HG03439 (cell line): ENCODE data around the gene RNF34.
A peak's percentile ranks its signal among the peaks of the same experiment; 100 is the strongest.
"Not testable (repeated sequence)": the region's sequence is repeated elsewhere in the genome, so short reads cannot be mapped to it uniquely, and the experiment has no call there.

ENCODE experiments used
- ATAC-seq: cut with Tn5 transposase; IDR thresholded peaks from one replicate; pipeline ENCODE4 v1.9.1; 2021; ENCODE audit warnings: mild to moderate bottlenecking, moderate library complexity; ENCODE audit not compliant: unreplicated experiment

The RNF34 gene

DNA sequence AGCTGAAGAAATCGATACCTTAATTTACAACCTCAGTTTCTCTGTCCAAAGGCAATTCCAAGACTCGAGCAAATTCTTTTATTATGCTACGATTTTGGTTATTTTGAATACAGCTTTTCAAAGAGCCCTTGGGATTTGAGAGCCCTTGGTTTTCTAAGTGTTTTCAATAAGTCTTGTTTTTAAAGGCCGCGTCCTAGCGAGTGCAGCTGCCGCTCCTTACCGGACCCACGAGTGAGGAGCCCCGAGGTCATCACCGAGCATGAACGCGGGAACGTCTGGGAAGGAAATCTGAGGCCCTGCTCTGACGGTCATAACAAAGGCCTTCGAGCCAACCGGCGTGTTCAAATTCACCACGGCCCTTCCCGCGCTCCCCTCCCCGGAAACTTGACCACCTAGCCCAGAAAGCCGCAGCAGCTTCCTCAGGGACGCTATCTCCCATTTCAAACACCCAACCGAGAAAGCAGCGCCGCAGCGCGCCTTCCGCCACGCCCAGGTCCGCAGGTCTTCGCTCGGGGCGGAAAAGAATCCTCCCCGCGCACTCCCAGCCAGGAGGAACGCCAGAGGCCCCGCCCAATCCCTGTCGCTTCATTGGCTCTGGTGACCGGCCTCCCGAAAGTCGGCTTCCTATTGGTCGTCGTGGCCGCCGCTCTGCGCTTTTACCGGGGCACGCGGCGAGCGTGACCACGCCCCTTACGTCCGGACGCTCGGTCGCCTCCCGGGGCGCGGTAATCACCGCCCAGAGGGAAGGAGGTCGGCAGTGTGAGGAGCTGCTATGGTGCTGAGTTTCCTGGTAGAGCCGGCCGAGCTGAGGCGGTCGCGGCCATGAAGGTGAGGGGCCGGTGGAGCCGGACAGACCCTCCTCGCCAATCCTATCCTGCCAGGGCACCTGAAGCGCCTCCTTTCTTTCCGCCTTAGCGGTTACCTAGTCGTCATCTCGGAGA is at the start of gene RNF34:
RNF34 (plus strand) TSS at position 728 of the 941 bp plus-strand sequence; CDS start at position 823, 95 bp downstream.
- peak; percentile 94 for ATAC-seq

DNA sequence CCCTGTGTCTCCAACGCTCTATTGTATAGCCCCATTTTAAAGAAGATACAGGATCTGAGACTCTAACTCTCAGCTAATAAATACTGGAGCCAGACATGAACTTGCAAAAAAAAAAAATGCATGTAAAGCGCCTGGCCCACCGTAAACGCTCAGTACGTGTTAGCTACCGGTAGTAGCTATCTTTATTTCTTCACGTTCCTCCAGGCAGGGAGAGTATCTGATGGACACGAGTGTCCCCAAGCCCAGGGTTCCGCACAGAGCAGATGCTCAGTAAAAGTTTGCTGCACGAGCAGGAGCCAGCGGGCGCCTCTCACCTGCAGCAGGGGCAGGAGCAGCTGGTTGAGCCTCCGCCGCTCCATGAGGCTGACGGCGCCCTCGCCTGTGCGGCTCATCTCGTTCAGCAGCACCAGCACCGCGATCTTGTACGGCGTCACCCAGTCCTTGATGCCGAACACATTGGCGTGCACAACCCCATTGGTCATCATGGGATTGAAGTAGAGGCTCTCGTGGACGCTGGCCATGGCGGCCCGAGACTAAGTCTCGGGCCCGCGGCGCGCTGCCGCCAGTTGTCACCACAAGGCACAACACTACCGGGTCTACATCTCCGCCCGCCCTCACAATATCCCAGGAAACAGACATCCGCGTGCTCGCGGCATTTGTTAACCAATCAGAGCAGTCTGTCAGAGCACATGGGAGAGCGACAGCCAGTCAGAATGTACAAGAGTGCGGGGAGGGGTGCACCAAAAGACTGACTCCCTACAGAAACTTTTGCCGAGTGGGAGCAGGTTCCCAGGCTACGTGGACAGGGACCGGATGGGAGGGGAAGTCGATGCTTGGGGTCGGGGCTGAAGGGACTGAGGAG is 47.9 kb upstream of the RNF34 start, which contains the start of gene ANAPC5:
ANAPC5 (minus strand) TSS at position 592 of the 862 bp plus-strand sequence; CDS start at position 521, 71 bp downstream.
- peak; percentile 96 for ATAC-seq

- no peak for ATAC-seq
These were observed 47.3 kb upstream of the RNF34 start for GRCh38 chr12:121352682-121353018.

DNA sequence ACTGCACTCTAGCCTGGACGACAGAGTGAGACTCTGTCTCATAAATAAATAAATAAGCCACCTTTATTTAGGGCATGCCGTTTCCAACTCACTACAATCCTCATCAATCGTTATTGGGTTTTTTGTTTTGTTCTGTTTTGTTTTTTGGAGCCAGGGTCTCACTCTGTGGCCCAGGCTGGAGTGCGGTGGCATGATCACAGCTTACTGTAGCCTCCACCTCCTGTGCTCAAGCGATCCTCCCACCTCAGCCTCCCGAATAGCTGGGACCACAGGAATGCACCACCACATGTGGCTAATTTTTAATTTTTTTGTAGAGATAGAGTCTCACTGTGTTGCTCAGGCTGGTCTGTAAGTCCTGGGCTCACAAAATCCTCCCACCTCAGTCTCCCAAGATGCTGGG is 44.1 kb upstream of the RNF34 start:
- ATAC-seq = no peak

DNA sequence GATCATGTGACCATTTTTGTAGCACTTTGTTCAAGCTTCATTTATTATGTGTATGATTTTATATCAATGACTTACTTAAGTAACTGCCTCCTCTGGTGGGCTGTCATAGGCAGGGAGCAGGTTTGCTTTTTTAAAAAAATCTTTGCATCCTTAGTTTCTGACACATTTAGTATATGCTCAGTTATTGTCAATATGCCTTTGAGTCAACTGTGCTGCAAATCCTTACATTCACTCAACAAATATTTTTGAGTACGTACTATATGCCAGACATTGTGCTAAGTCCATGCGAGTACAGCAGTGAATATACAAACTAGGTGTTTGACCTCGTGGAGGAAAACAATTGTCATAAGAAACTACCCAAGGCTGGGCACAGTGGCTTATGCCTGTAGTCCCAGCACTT is 43.3 kb upstream of the RNF34 start:
- ATAC-seq = no peak

DNA sequence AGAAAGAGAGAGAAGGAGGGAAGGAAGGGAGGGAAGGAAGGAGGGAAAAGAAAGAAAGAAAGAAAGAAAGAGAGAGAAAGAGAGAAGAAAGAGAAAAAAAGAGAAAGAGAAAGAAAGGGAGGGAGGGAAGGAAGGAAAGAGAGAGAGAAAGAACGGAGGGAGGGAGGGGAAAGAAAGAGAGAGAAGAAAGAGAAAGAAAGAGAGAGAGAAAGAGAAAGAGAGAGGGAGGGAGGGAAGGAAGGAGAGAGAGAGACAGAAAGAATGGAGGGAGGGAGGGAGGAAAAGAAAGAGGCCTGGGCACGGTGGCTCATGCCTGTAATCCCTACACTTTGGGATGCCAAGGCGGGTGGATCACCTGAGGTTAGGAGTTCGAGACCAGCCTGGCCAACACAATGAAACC is 42.6 kb upstream of the RNF34 start:
- no peak for ATAC-seq

- no peak for ATAC-seq
These were observed 41.8 kb upstream of the RNF34 start for GRCh38 chr12:121358073-121358472.

- ATAC-seq = no peak
These were observed 35.2 kb upstream of the RNF34 start for GRCh38 chr12:121364683-121365121.

DNA sequence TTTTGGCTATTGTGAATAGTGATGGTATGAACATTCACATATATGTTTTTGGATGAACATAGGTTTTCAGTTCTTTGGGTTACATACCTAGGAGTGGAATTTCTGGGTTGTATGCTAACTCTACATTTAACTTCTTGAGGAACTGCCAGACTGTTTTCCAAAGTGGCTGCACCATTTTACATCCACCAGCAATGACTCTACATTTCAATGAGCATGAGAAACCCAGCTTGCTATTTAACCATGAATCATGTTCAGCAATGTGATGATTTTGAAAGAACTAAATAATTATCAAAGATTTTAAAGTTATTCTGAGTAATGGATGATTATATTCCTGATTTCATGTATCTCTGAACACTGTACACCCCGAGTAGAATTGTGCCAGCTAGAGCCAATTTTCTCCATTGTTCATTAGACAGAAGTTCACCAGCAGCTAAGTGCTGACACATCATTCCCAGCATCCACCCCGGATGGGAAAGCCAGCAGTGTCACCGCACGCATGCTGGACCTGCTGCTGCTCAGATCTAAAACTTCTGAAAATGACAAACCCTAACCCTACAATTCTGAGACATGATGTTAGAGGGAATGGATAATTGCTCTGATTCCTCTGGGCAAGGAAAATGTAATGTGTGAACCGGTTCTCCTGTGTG is 34.4 kb upstream of the RNF34 start:
- ATAC-seq = no peak

DNA sequence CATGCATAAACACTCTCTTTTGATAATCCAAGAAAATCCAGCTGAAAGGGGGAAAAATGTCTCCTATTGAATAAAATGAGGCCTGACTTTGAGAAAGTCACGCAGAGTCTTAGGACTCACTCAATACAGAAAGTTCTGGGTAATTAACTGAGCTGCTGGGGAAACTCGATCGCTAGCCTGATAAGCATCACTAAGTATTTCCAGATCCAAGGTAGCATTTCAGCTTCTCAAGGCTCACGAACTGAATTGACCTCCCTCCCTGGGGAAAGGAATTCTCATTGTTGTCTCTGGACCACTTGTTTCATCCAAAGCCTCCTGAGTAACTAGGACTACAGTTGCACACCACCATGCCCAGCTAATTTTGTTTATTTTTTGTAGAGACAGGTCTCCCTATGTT is 33.9 kb upstream of the RNF34 start:
- no peak for ATAC-seq

DNA sequence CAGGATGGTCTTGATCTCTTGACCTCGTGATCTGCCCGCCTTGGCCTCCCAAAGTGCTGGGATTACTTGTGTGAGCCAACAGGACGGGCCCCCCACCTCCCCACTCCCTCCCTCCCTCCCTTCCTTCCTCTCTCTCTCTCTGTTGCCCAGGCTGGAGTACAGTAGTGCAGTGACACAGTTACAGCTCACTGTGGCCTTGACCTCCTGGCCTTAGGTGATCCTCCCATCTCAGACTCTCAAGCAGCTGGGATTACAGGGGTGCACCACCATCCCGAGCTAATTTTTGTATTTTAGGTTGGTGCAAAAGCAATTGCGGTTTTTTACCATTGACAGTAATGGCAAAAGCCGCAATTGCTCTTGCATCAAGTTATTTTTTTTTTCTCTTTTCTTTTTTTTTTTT is 28.5 kb upstream of the RNF34 start:
- no peak for ATAC-seq

- no peak for ATAC-seq
These were observed 26.2 kb upstream of the RNF34 start for GRCh38 chr12:121373755-121374154.

- not testable (repeated sequence) for ATAC-seq
These were observed 25.6 kb upstream of the RNF34 start for GRCh38 chr12:121374336-121374735.

GRCh38 chr12:121374945-121375584 is 24.9 kb upstream of the RNF34 start:
- not testable (repeated sequence) for ATAC-seq

DNA sequence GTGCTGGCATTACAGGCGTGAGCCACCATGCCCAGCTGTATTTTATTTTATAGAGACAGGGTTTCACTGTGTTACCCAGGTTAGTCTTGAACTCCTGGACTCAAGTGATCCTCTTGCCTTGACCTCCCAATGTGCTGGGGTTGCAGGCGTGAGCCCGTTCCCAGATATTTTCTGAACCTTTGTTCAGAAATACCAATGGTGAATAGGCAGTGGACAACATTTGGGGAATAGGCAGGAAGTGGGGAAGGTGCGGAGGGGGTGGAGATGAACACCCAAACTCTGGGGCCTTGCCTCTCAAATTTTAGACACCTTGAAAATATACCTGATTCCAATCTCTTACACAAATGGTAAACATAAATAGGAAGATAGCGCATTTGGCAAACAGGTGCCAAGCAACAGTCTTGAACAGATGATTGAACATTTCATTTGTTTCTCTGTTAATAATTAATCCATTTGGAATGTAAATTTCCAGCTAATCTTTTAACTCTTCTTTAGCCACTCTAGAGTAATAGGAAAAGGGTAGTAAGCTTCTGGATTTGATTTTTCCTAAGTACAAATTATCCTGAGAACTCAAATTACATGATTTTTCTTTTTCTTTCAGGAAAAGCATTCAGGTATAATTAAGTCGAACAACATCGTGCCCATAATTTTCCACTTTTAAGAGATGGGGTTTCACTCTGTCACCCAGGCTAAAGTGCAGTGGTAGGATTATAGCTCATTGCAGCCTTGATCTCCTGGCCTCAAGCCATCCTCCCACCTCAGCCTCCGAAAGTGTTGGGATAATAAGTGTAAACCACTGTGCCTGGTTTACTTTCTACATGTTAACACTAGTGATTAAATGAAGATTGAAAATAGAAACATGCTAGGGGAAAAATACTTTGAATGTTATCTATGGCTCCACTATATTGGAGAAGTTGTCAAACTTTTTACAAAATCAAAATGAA is 22.9 kb upstream of the RNF34 start:
- no peak for ATAC-seq

DNA sequence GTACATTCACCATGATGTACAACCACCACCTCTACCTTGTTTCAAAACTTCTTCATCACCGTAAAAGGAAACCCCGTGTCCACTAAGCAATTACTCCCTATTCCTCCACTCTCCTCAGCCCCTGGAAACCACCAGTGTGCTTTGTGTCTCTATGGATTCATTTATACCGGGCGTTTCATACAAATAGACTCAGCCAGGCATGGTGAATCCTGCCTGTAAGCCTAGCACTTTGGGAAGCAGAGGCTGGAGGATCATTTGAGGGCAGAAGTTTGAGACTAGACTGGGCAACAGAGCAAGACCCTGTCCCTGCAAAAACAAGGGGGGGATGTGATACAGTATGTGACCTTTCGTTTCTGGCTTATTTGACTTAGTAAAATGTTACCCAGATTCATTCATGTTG is 21.2 kb upstream of the RNF34 start:
- no peak for ATAC-seq

- ATAC-seq = no peak
These were observed 20.0 kb upstream of the RNF34 start for GRCh38 chr12:121379945-121380344.

GRCh38 chr12:121383601-121384021 is 16.3 kb upstream of the RNF34 start:
- ATAC-seq = no peak

- ATAC-seq = not testable (repeated sequence)
These were observed 15.0 kb upstream of the RNF34 start for GRCh38 chr12:121384891-121385290.
